HEK293T (cell line): ENCODE results near the gene PDE7B.

Source experiments
- FOXA1 ChIP-seq: fragments of 450-650 bp; IDR thresholded peaks from 2 replicates; pipeline ENCODE4 v1.6.1; 2016; ENCODE audit warnings: mild to moderate bottlenecking
- FOXM1 ChIP-seq: fragments of 450-650 bp; IDR thresholded peaks from 2 replicates; pipeline ENCODE4 v1.6.1; 2017; ENCODE audit warnings: mild to moderate bottlenecking, borderline replicate concordance
- SP1 ChIP-seq: fragments of 450-650 bp; IDR thresholded peaks from 2 replicates; pipeline ENCODE4 v1.6.1; 2017
- TARDBP ChIP-seq: fragments of 450-650 bp; IDR thresholded peaks from 2 replicates; pipeline ENCODE4 v1.6.1; 2016

DNA sequence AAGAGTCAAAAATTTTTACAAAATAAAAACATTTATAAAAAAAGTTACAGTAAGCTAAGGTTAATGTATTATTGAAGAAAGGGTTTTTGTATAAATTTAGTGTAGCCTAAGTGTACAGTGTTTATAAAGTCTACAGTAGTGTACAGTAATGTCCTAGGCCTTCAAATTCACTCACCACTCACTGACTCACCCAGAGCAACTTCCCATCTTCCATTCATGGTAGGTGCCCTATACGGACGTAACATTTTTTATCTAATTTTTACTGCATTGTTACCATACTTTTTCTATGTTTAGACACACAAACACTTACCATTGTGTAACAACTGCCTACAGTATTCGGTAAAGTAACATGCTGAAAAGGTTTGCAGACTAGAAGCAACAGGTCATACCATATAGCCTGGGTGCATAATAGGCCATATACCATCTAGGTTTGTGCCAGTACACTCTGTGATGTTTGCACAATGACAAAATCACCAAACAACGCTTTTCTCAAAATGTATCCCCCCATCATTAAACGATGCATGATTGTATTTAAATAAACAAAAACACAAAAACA lies 392.6 kb downstream of the PDE7B start:
- no peak for TF ChIP-seq SP1
- no peak for TF ChIP-seq TARDBP
- no peak for TF ChIP-seq FOXA1
- no peak for TF ChIP-seq FOXM1
